Measurements from ENCODE around the gene FTO. TPM values are rescaled to one million over a fixed set of nuclear protein-coding genes. Genes with fewer than 3 reads are reported as not detected.

Gene FTO
- polyA plus RNA-seq, 1 experiment: 135 TPM

- no peaks in the 10 kb centered on the region for H3K9me3 ChIP-seq (ENCODE audit: control insufficient read depth, insufficient read depth, low read length)
- no peak for TF ChIP-seq CTCF (IDR thresholded peaks at IDR 0.05; ENCODE audit: low read depth, low read length)
- POLR2A ChIA-PET: no interaction called here
- H3K4me3 ChIP-seq (ENCODE audit: low read depth, low read length): no peak overlapping the region
- CTCF ChIA-PET: interaction anchor here (0.5 kb wide), 1 partner anchor 96 kb away, joined by 3 read pairs; no protein-coding TSS in a partner anchor
- H3K27ac ChIP-seq (ENCODE audit: low read depth, low read length): no peak overlapping the region
- H3K27me3 ChIP-seq (ENCODE audit: control insufficient read depth, insufficient read depth, low read length): no peaks in the 10 kb centered on the region
- DNase-seq (ENCODE audit: low read depth, low spot score): no peak
Measured at GRCh38 chr16:53755026-53755910, 51.3 kb downstream of the FTO start.

- Histone ChIP-seq H3K4me3 (ENCODE audit: low read depth, low read length) (no peak overlapping the region), H3K27ac (ENCODE audit: low read depth, low read length) (no peak overlapping the region), H3K9me3 (ENCODE audit: control insufficient read depth, insufficient read depth, low read length) (no peaks in the 10 kb centered on the region), H3K27me3 (ENCODE audit: control insufficient read depth, insufficient read depth, low read length) (no peaks in the 10 kb centered on the region)
- CTCF ChIA-PET: interaction anchor here (0.8 kb wide), 1 partner anchor 12 kb away, joined by 3 read pairs; no protein-coding TSS in a partner anchor
- POLR2A ChIA-PET: no interaction called here
- DNase-seq (ENCODE audit: low read depth, low spot score): no peak
- no peak for TF ChIP-seq CTCF (IDR thresholded peaks at IDR 0.05; ENCODE audit: low read depth, low read length)
Measured at GRCh38 chr16:53756275-53756996, 52.5 kb downstream of the FTO start.

GRCh38 chr16:53757971-53758609 lies 54.1 kb downstream of the FTO start:
- H3K27ac ChIP-seq (ENCODE audit: low read depth, low read length): no peak overlapping the region
- POLR2A ChIA-PET: no interaction called here
- CTCF ChIA-PET: no interaction called here
- DNase-seq (ENCODE audit: low read depth, low spot score): no peak
- no peaks in the 10 kb centered on the region for H3K9me3 ChIP-seq (ENCODE audit: control insufficient read depth, insufficient read depth, low read length)
- H3K4me3 ChIP-seq (ENCODE audit: low read depth, low read length): no peak overlapping the region
- no peak for TF ChIP-seq CTCF (IDR thresholded peaks at IDR 0.05; ENCODE audit: low read depth, low read length)
- no peaks in the 10 kb centered on the region for H3K27me3 ChIP-seq (ENCODE audit: control insufficient read depth, insufficient read depth, low read length)

- ChIA-PET POLR2A (no interaction called here), CTCF (interaction anchor here (0.8 kb wide), 1 partner anchor 212 kb away, joined by 3 read pairs; no protein-coding TSS in a partner anchor)
- H3K27me3 ChIP-seq (ENCODE audit: control insufficient read depth, insufficient read depth, low read length): no peaks in the 10 kb centered on the region
- no peak overlapping the region for H3K4me3 ChIP-seq (ENCODE audit: low read depth, low read length)
- no peak for TF ChIP-seq CTCF (IDR thresholded peaks at IDR 0.05; ENCODE audit: low read depth, low read length)
- H3K27ac ChIP-seq (ENCODE audit: low read depth, low read length): no peak overlapping the region
- H3K9me3 ChIP-seq (ENCODE audit: control insufficient read depth, insufficient read depth, low read length): no peaks in the 10 kb centered on the region
- no peak for DNase-seq (ENCODE audit: low read depth, low spot score)
Measured at GRCh38 chr16:53761962-53762703, 58.2 kb downstream of the FTO start.

All from AG04450 (cell line).